Measurements from ENCODE around the gene NHS.

Gene NHS

GRCh38 chrX:17374619-17375366 is at the start of gene NHS:
Gene NHS, plus strand, starts transcription at chrX:17375200. Its CDS starts 558 bp downstream, at chrX:17375758.
- no peak within 1 kb of the TSS for H3K4me3 ChIP-seq (ENCODE audit: low read length)
- peaks cover 10% of the 10 kb centered on the region for H3K27me3 ChIP-seq (ENCODE audit: control insufficient read depth, insufficient read depth, low read length)
- H3K9ac ChIP-seq (ENCODE audit: low read length): no peak within 1 kb of the TSS
- H3K9me3 ChIP-seq (ENCODE audit: control insufficient read depth, low read length): no peaks in the 10 kb centered on the region
- H3K4me1 ChIP-seq (ENCODE audit: control insufficient read depth, insufficient read depth, low read length): no peaks in the 10 kb centered on the region
- H3K36me3 ChIP-seq (ENCODE audit: control insufficient read depth, insufficient read depth, low read length): no peaks in the 10 kb centered on the region

GRCh38 chrX:17328837-17329236 is 46.2 kb upstream of the NHS start:
- H3K4me1 ChIP-seq (ENCODE audit: control insufficient read depth, insufficient read depth, low read length): no peaks in the 10 kb centered on the region
- H3K36me3 ChIP-seq (ENCODE audit: control insufficient read depth, insufficient read depth, low read length): no peaks in the 10 kb centered on the region
- no peak overlapping the region for H3K9ac ChIP-seq (ENCODE audit: low read length)
- no peaks in the 10 kb centered on the region for H3K27me3 ChIP-seq (ENCODE audit: control insufficient read depth, insufficient read depth, low read length)
- H3K9me3 ChIP-seq (ENCODE audit: control insufficient read depth, low read length): no peaks in the 10 kb centered on the region
- no peak overlapping the region for H3K4me3 ChIP-seq (ENCODE audit: low read length)

GRCh38 chrX:17336377-17336776 is 38.6 kb upstream of the NHS start:
- H3K36me3 ChIP-seq (ENCODE audit: control insufficient read depth, insufficient read depth, low read length): no peaks in the 10 kb centered on the region
- H3K9me3 ChIP-seq (ENCODE audit: control insufficient read depth, low read length): no peaks in the 10 kb centered on the region
- no peaks in the 10 kb centered on the region for H3K27me3 ChIP-seq (ENCODE audit: control insufficient read depth, insufficient read depth, low read length)
- no peak overlapping the region for H3K4me3 ChIP-seq (ENCODE audit: low read length)
- H3K4me1 ChIP-seq (ENCODE audit: control insufficient read depth, insufficient read depth, low read length): no peaks in the 10 kb centered on the region
- no peak overlapping the region for H3K9ac ChIP-seq (ENCODE audit: low read length)

- Histone ChIP-seq H3K9me3 (ENCODE audit: control insufficient read depth, low read length) (no peaks in the 10 kb centered on the region), H3K4me3 (ENCODE audit: low read length) (no peak overlapping the region), H3K36me3 (ENCODE audit: control insufficient read depth, insufficient read depth, low read length) (no peaks in the 10 kb centered on the region), H3K27me3 (ENCODE audit: control insufficient read depth, insufficient read depth, low read length) (no peaks in the 10 kb centered on the region), H3K4me1 (ENCODE audit: control insufficient read depth, insufficient read depth, low read length) (no peaks in the 10 kb centered on the region), H3K9ac (ENCODE audit: low read length) (no peak overlapping the region)
These were observed 19.0 kb upstream of the NHS start for GRCh38 chrX:17355976-17356375.

GRCh38 chrX:17359500-17359899 is 15.5 kb upstream of the NHS start:
- H3K36me3 ChIP-seq (ENCODE audit: control insufficient read depth, insufficient read depth, low read length): no peaks in the 10 kb centered on the region
- H3K9me3 ChIP-seq (ENCODE audit: control insufficient read depth, low read length): no peaks in the 10 kb centered on the region
- no peak overlapping the region for H3K4me3 ChIP-seq (ENCODE audit: low read length)
- H3K9ac ChIP-seq (ENCODE audit: low read length): no peak overlapping the region
- H3K4me1 ChIP-seq (ENCODE audit: control insufficient read depth, insufficient read depth, low read length): no peaks in the 10 kb centered on the region
- H3K27me3 ChIP-seq (ENCODE audit: control insufficient read depth, insufficient read depth, low read length): no peaks in the 10 kb centered on the region

- no peaks in the 10 kb centered on the region for H3K4me1 ChIP-seq (ENCODE audit: control insufficient read depth, insufficient read depth, low read length)
- H3K36me3 ChIP-seq (ENCODE audit: control insufficient read depth, insufficient read depth, low read length): no peaks in the 10 kb centered on the region
- H3K27me3 ChIP-seq (ENCODE audit: control insufficient read depth, insufficient read depth, low read length): no peaks in the 10 kb centered on the region
- no peaks in the 10 kb centered on the region for H3K9me3 ChIP-seq (ENCODE audit: control insufficient read depth, low read length)
- H3K4me3 ChIP-seq (ENCODE audit: low read length): no peak overlapping the region
- H3K9ac ChIP-seq (ENCODE audit: low read length): no peak overlapping the region
These were observed 13.4 kb upstream of the NHS start for GRCh38 chrX:17361620-17362019.

GRCh38 chrX:17368002-17368401 is 7.0 kb upstream of the NHS start:
- H3K4me1 ChIP-seq (ENCODE audit: control insufficient read depth, insufficient read depth, low read length): no peaks in the 10 kb centered on the region
- H3K9ac ChIP-seq (ENCODE audit: low read length): no peak overlapping the region
- H3K27me3 ChIP-seq (ENCODE audit: control insufficient read depth, insufficient read depth, low read length): no peaks in the 10 kb centered on the region
- H3K4me3 ChIP-seq (ENCODE audit: low read length): no peak overlapping the region
- no peaks in the 10 kb centered on the region for H3K36me3 ChIP-seq (ENCODE audit: control insufficient read depth, insufficient read depth, low read length)
- H3K9me3 ChIP-seq (ENCODE audit: control insufficient read depth, low read length): no peaks in the 10 kb centered on the region

GRCh38 chrX:17369309-17369708 is 5.7 kb upstream of the NHS start:
- Histone ChIP-seq H3K4me3 (ENCODE audit: low read length) (no peak overlapping the region), H3K27me3 (ENCODE audit: control insufficient read depth, insufficient read depth, low read length) (no peaks in the 10 kb centered on the region), H3K9me3 (ENCODE audit: control insufficient read depth, low read length) (no peaks in the 10 kb centered on the region), H3K36me3 (ENCODE audit: control insufficient read depth, insufficient read depth, low read length) (no peaks in the 10 kb centered on the region), H3K9ac (ENCODE audit: low read length) (no peak overlapping the region), H3K4me1 (ENCODE audit: control insufficient read depth, insufficient read depth, low read length) (no peaks in the 10 kb centered on the region)

GRCh38 chrX:17370191-17370590 is 4.8 kb upstream of the NHS start:
- Histone ChIP-seq H3K27me3 (ENCODE audit: control insufficient read depth, insufficient read depth, low read length) (no peaks in the 10 kb centered on the region), H3K4me3 (ENCODE audit: low read length) (no peak overlapping the region), H3K36me3 (ENCODE audit: control insufficient read depth, insufficient read depth, low read length) (no peaks in the 10 kb centered on the region), H3K9ac (ENCODE audit: low read length) (no peak overlapping the region), H3K9me3 (ENCODE audit: control insufficient read depth, low read length) (no peaks in the 10 kb centered on the region), H3K4me1 (ENCODE audit: control insufficient read depth, insufficient read depth, low read length) (no peaks in the 10 kb centered on the region)

GRCh38 chrX:17372052-17372451 is 2.9 kb upstream of the NHS start:
- Histone ChIP-seq H3K27me3 (ENCODE audit: control insufficient read depth, insufficient read depth, low read length) (peaks cover 7% of the 10 kb centered on the region), H3K9ac (ENCODE audit: low read length) (no peak overlapping the region), H3K36me3 (ENCODE audit: control insufficient read depth, insufficient read depth, low read length) (no peaks in the 10 kb centered on the region), H3K4me3 (ENCODE audit: low read length) (no peak overlapping the region), H3K9me3 (ENCODE audit: control insufficient read depth, low read length) (no peaks in the 10 kb centered on the region), H3K4me1 (ENCODE audit: control insufficient read depth, insufficient read depth, low read length) (no peaks in the 10 kb centered on the region)

- H3K9me3 ChIP-seq (ENCODE audit: control insufficient read depth, low read length): no peaks in the 10 kb centered on the region
- no peak overlapping the region for H3K4me3 ChIP-seq (ENCODE audit: low read length)
- H3K36me3 ChIP-seq (ENCODE audit: control insufficient read depth, insufficient read depth, low read length): no peaks in the 10 kb centered on the region
- H3K9ac ChIP-seq (ENCODE audit: low read length): no peak overlapping the region
- H3K4me1 ChIP-seq (ENCODE audit: control insufficient read depth, insufficient read depth, low read length): no peaks in the 10 kb centered on the region
- H3K27me3 ChIP-seq (ENCODE audit: control insufficient read depth, insufficient read depth, low read length): peaks cover 10% of the 10 kb centered on the region
These were observed 1.7 kb upstream of the NHS start for GRCh38 chrX:17373337-17373736.

GRCh38 chrX:17375367-17375636 is 302 bp downstream of the NHS start:
- no peaks in the 10 kb centered on the region for H3K4me1 ChIP-seq (ENCODE audit: control insufficient read depth, insufficient read depth, low read length)
- H3K9ac ChIP-seq (ENCODE audit: low read length): no peak overlapping the region
- no peaks in the 10 kb centered on the region for H3K9me3 ChIP-seq (ENCODE audit: control insufficient read depth, low read length)
- H3K4me3 ChIP-seq (ENCODE audit: low read length): no peak overlapping the region
- no peaks in the 10 kb centered on the region for H3K36me3 ChIP-seq (ENCODE audit: control insufficient read depth, insufficient read depth, low read length)
- peaks cover 10% of the 10 kb centered on the region for H3K27me3 ChIP-seq (ENCODE audit: control insufficient read depth, insufficient read depth, low read length)
